ENCODE results near the gene HYAL4.
"Not testable (repeated sequence)": the region's sequence is repeated elsewhere in the genome, so short reads cannot be mapped to it uniquely, and the experiment has no call there.

The HYAL4 gene

GRCh38 chr7:123819001-123819400, 26.0 kb upstream of the HYAL4 start:
- no peak overlapping the region for H3K27ac ChIP-seq
- TF ChIP-seq, protein P1, sequence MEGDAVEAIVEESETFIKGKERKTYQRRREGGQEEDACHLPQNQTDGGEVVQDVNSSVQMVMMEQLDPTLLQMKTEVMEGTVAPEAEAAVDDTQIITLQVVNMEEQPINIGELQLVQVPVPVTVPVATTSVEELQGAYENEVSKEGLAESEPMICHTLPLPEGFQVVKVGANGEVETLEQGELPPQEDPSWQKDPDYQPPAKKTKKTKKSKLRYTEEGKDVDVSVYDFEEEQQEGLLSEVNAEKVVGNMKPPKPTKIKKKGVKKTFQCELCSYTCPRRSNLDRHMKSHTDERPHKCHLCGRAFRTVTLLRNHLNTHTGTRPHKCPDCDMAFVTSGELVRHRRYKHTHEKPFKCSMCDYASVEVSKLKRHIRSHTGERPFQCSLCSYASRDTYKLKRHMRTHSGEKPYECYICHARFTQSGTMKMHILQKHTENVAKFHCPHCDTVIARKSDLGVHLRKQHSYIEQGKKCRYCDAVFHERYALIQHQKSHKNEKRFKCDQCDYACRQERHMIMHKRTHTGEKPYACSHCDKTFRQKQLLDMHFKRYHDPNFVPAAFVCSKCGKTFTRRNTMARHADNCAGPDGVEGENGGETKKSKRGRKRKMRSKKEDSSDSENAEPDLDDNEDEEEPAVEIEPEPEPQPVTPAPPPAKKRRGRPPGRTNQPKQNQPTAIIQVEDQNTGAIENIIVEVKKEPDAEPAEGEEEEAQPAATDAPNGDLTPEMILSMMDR (IDR thresholded peaks at IDR 0.05; ENCODE audit: low read depth, low read length, missing control alignments): no peak
- in situ Hi-C loops (cut with HindIII; ENCODE audit: low pct_ligation_motif_present, low sequenced_read_pairs): no loop called here
- no peak overlapping the region for H3K4me3 ChIP-seq (ENCODE audit: low read depth, low read length)
- H3K27me3 ChIP-seq (replicated peaks): no peaks in the 10 kb centered on the region
- DNase-seq: no peak
- no peaks in the 10 kb centered on the region for H3K36me3 ChIP-seq (replicated peaks)

DNA sequence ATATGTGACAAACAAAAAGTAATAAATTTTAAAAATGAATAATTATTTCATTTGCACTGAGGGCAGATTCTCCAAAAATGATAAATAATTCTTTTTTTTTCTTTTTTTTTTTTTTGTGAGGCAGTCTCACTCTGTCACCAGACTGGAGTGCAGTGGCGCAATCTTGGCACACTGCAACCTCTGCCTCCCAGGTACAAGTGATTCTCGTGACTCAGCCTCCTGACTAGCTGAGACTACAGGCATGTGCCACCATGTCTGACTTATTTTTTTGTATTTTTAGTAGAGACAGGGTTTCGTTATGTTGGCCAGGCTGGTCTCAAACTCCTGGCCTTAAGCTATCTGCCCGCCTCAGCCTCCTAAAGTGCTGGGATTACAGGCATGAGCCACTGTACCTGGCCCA, 25.2 kb upstream of the HYAL4 start:
- H3K27me3 ChIP-seq (replicated peaks); DNase-seq; H3K4me3 ChIP-seq (ENCODE audit: low read depth, low read length); in situ Hi-C loops (cut with HindIII; ENCODE audit: low pct_ligation_motif_present, low sequenced_read_pairs); H3K27ac ChIP-seq; H3K36me3 ChIP-seq (replicated peaks): not testable (repeated sequence)

DNA sequence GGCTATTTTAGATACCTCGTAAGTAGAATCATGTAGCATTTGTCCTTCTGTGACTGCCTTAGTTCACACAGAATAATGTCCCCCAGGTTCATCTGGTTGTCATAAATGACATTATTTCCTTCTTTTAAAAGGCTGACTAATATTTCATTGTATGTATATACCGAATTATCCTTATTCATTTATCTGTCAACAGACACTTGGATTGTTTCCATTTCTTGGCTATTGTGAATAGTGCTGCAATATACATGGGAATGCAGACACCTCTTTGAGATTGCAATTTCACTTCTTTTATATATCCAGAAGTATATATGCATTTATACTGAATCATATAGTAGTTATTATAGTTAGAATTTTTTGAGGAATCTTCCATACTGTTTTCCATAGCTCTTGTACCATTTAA, 24.1 kb upstream of the HYAL4 start:
- Histone ChIP-seq H3K4me3 (ENCODE audit: low read depth, low read length) (no peak overlapping the region), H3K36me3 (replicated peaks) (no peaks in the 10 kb centered on the region), H3K27me3 (replicated peaks) (no peaks in the 10 kb centered on the region), H3K27ac (no peak overlapping the region)
- in situ Hi-C loops (cut with HindIII; ENCODE audit: low pct_ligation_motif_present, low sequenced_read_pairs): no loop called here
- no peak for DNase-seq
- TF ChIP-seq, protein P1 (IDR thresholded peaks at IDR 0.05; ENCODE audit: low read depth, low read length, missing control alignments): no peak

DNA sequence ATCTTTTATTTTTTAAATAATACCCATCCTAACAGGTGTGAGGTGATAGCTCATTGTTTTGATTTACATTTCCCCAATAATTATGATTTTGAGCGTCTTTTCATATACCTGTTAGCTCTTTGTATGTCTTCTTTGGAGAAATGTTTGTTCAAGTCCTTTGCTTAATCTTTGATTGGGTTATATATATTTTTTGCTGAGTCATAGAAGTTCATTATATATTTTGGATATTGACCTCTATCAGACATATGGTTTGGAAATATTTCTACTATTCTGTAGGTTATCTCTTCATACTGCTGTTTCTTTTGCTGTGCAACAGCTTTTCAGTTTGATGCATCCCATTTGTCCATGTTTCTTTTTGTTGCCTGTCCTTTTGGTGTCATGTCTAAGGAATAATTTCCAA, 23.6 kb upstream of the HYAL4 start:
- H3K27ac ChIP-seq: no peak overlapping the region
- TF ChIP-seq, protein P1 (IDR thresholded peaks at IDR 0.05; ENCODE audit: low read depth, low read length, missing control alignments): no peak

DNA sequence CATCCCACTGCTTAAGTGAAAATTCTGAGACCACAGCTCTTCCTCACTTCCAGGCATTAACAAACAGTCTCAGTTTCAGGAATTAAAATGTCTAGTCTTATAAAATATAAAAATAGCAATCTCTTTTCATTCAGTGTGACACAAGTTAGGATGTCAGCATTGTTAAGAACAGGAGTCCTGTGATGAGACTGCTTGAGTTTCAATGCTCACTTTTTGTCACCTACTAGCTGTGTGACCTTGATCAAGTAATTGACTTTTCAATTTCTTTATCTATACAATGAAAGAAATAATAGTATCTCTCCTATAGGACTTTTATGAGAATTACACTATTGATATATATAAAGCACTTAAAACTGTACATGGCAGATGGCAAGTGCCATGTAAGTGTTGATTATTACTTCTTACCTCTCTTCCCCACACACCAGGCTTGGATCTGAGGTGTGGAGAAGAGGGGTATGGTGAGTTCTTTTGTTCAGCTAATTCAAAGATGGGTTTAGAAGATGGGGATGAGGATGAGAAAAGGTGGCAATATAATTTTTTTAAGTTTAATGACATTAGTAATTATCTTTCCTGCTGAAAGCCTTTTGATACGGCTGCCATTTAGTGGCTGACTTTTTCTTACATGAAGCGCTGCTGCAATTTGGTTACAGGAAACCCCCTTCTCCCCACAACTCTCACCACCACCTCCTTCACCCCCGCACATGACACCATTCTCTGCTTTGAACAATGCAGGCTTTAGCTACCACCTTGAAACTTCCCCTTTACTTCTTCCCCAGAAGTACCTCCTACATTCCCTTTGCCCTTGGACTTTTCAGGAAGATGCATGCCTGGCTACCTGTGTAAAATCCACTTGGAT, 20.8 kb upstream of the HYAL4 start:
- no peak overlapping the region for H3K4me3 ChIP-seq (ENCODE audit: low read depth, low read length)
- H3K36me3 ChIP-seq (replicated peaks): no peaks in the 10 kb centered on the region
- TF ChIP-seq, protein P1 (IDR thresholded peaks at IDR 0.05; ENCODE audit: low read depth, low read length, missing control alignments): no peak
- in situ Hi-C loops (cut with HindIII; ENCODE audit: low pct_ligation_motif_present, low sequenced_read_pairs): no loop called here
- H3K27ac ChIP-seq: no peak overlapping the region
- no peaks in the 10 kb centered on the region for H3K27me3 ChIP-seq (replicated peaks)
- DNase-seq: no peak

More for the DNA sequence above, 23.6 kb upstream of the HYAL4 start:
- H3K4me3 ChIP-seq (ENCODE audit: low read depth, low read length): no peak overlapping the region
- no peaks in the 10 kb centered on the region for H3K36me3 ChIP-seq (replicated peaks)
- H3K27me3 ChIP-seq (replicated peaks): no peaks in the 10 kb centered on the region
- no peak for DNase-seq
- in situ Hi-C loops (cut with HindIII; ENCODE audit: low pct_ligation_motif_present, low sequenced_read_pairs): no loop called here

DNA sequence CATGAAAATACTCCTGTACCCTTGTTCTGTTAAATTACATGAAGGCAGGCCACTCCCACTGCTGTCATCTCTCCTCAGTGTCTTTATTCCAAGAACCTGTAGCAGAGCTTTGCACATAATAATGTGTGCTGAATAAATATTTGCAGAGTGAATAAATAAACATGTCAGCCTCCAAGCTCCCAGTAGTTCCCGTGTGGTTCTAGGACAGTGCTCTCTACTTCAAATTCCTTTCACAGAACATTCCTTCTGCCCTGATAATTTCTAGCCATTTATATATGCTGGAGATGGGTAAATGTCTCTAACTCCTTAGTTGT, 20.3 kb upstream of the HYAL4 start:
- Histone ChIP-seq H3K4me3 (ENCODE audit: low read depth, low read length) (no peak overlapping the region), H3K36me3 (replicated peaks) (no peaks in the 10 kb centered on the region), H3K27me3 (replicated peaks) (no peaks in the 10 kb centered on the region), H3K27ac (no peak overlapping the region)
- in situ Hi-C loops (cut with HindIII; ENCODE audit: low pct_ligation_motif_present, low sequenced_read_pairs): no loop called here
- no peak for DNase-seq
- TF ChIP-seq, protein P1 (IDR thresholded peaks at IDR 0.05; ENCODE audit: low read depth, low read length, missing control alignments): no peak
